ENCODE results near the gene ATP8A2. TPM values are rescaled to one million over a fixed set of nuclear protein-coding genes. Genes with fewer than 3 reads are reported as not detected.
"Not testable (repeated sequence)": the region's sequence is repeated elsewhere in the genome, so short reads cannot be mapped to it uniquely, and the experiment has no call there.

The ATP8A2 gene
- total RNA-seq, 1 experiment from 2014 or later, result not detected

DNA sequence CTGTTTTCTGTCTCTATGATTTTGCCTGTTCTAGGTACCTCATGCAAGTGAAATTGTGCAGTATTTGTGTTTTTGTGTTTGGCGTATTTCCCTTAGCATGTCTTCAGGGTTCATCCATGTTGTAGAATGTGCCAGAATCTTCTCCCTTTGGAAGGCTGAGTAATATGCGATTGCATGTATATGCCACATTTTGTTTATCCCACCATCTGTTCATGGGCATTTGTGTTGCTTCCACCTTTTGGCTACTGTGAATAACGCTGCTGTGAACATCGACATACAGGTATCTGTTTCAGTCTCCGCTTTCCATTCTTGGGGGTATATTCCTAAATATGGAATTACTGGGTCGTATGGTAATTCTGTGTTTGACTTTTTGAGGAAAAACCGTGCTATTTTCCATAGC, 190.0 kb downstream of the ATP8A2 start:
- Histone ChIP-seq H3K9me3 (no peaks in the 10 kb centered on the region), H3K4me3 (no peak overlapping the region), H3K27me3 (peaks cover 2% of the 10 kb centered on the region; the same call in 1 of the 2 replicates), H3K36me3 (no peaks in the 10 kb centered on the region)
- DNase-seq, result no peak

DNA sequence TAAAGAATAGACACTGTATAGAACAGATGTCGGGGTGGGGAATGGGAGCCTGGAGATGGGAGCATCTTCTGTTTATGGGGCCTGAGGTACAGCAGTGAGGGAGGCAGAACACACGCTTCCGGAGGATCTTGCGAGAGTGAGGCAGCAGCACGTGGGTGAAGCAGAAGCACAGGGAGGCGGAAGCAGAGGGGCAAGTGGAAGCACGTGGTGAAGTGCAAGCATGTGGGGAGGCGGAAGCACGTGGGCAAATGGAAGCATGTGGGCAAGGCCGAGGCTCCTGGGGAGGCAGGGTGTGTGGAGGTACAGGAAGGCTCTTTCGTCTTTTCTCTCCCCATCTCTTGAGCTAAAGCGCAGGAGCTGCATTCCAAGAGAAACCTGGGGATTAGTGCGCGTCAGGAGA, 198.4 kb downstream of the ATP8A2 start:
- no peaks in the 10 kb centered on the region for H3K36me3 ChIP-seq
- no peak for DNase-seq
- H3K9me3 ChIP-seq, result no peaks in the 10 kb centered on the region
- H3K27me3 ChIP-seq, result peaks cover 11% of the 10 kb centered on the region
- H3K4me3 ChIP-seq, result no peak overlapping the region

DNA sequence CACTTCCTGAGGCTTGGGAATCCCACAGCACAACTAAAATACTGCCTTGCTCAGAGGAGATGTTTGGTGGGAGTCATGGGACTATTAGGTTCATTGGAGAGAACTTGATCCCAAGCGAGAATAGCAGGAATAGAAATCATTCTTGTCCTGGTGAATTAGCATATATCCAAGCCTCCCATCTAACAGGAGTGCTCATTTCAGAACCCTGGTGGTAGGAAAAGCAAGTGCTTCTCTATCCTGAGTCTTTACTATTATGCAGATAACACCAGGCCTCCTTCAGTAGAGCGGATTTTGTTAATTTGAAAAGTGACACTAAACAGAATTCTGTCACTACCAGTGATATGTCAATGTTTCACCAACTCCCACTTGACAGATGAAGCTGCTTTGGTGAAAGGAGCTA, 199.5 kb downstream of the ATP8A2 start:
- Histone ChIP-seq H3K27me3 (peaks cover 11% of the 10 kb centered on the region), H3K4me3 (no peak overlapping the region), H3K36me3 (no peaks in the 10 kb centered on the region), H3K9me3 (no peaks in the 10 kb centered on the region)
- no peak for DNase-seq

DNA sequence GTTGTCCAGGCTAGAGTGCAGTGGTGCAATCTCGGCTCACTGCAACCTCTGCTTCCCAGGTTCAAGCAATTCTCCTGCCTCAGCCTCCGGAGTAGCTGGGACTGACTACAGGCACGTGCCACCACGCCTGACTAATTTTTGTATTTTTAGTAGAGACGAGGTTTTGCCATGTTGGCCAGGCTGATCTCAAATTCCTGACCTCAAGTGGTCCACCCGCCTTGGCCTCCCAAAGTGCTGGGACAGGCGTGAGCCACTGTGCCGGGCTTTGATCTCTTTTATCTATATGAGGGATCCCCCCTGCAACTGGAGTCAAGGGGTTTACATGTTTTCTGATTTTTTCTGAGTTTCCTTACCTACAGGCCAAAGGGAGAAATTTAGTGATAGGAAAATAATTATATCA, 200.4 kb downstream of the ATP8A2 start:
- not testable (repeated sequence) for H3K9me3 ChIP-seq, H3K4me3 ChIP-seq, H3K36me3 ChIP-seq, DNase-seq
- H3K27me3 ChIP-seq, result peaks cover 14% of the 10 kb centered on the region

DNA sequence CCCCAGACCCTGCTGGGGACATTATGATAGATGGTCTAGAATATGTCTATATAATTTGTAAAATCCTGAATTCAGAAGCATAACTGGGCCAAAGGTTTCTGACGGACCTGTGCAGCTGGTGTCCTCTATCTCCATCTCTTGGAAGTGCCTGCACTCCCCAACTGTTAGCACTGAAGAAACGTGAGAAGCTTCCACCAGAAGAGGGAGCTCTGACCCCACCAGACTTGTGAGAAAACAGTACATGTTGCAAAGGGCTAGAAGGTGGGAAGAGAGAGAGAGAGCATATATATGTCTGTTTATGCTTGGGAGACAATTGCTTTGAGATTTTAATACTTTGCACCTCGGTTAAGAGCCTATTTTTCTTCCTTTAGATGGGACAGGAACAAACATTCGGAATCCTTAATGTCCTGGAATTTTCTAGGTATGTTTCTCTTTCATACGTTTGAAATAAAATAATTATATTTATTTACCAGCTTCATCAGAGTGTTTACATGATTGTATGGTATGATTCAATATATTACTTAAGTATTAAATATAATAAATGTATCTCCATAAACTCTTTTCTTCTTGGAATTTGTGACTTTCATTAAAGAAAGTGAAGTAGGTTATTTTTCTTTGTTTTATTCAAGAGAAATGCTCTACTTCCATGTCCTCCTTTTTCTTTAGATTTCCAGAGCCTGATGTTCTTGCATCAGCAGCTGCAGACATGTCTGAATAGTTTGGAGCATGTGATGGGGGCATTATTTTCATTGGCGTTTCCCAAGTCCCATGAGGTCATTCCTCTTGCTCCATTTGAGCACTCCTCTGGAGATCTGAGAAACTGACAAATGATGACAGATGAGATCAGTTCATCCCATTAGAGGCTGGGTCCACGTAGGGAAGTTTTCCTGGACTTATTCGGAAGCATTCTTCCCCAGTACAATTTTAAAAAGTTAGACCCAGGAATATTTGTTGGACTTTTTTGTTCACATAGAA, 202.9 kb downstream of the ATP8A2 start:
- DNase-seq, result peak; percentile 60
- Histone ChIP-seq H3K9me3 (no peaks in the 10 kb centered on the region), H3K4me3 (no peak overlapping the region), H3K27me3 (peaks cover 15% of the 10 kb centered on the region), H3K36me3 (no peaks in the 10 kb centered on the region)

DNA sequence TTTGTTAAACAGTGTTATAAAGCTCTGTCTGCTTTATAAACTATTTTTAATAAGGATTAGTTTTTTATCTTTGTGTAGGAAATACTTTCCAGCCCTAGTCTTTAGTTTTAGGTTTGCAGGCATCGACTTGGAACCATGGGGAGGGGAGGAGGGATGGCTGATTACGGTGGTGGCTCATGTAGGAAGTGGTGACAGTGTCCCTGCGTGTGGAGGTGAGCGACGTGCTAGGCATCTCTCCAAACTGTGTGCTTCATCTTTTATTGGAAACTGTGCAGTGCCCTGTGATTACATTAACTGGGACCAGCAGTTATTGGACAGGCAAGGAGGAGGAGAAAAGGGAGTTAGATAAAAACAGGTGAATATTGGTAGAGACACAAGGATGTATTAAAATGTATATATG, 203.8 kb downstream of the ATP8A2 start:
- Histone ChIP-seq H3K4me3 (no peak overlapping the region), H3K27me3 (peaks cover 17% of the 10 kb centered on the region), H3K9me3 (no peaks in the 10 kb centered on the region), H3K36me3 (no peaks in the 10 kb centered on the region)
- no peak for DNase-seq

DNA sequence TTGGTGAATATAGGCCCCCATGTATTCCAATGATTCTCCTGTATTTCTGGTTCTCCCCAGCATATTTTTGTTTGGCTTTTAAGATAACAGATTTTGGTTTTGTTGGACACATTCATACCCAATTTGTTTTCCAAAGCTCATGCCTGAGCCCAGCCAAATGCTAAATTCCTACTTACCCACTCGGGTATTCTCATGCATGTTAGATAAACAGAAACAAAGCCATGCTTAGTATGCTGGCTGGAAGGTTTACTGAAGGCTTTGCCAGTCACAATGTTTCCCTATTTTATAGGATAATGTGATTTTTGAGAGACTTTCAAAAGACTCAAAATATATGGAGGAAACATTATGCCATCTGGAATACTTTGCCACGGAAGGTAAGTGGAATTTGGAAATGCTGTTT, 206.8 kb downstream of the ATP8A2 start:
- Histone ChIP-seq H3K36me3 (no peaks in the 10 kb centered on the region), H3K9me3 (no peaks in the 10 kb centered on the region), H3K4me3 (no peak overlapping the region), H3K27me3 (peaks cover 13% of the 10 kb centered on the region)
- DNase-seq, result no peak

DNA sequence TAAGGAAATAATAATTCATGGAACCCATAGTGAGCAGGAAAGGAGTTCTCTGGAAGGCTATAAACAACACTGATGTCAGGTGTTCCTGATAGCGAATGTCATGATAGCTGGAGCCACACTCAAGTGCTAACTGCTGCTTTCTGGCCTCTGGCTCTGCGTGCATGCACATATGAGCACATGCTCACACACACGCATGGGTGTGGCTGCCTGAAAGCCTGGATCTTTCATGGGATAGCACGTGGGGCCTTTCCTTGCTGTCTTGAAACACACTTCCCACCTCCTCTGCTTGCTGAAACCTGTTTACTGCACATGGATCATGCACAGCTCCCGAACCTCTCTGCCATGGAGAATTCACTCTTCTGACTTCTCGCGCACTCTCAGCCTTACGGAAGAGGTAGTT, 207.4 kb downstream of the ATP8A2 start:
- Histone ChIP-seq H3K4me3 (no peak overlapping the region), H3K27me3 (peaks cover 11% of the 10 kb centered on the region), H3K36me3 (no peaks in the 10 kb centered on the region), H3K9me3 (no peaks in the 10 kb centered on the region)
- no peak for DNase-seq

DNA sequence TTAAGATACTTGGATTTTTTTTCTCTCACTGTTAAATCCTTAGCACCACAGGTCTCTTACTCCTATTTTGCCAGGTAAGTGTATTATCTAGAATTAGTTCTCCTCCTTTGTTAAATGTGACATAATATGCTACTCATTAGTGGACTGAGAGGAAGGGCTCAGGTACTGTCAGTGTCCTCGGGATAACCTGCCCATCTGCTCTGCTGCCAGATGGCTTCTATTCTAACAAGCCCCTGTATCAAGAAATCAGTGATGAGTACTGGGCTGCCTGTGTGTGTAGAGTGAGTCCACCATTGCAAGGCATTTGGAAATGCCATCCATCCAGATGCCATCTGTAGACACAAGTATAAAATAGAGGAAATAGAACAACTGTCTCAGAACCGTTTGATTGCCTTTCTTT, 209.6 kb downstream of the ATP8A2 start:
- no peak for DNase-seq
- H3K27me3 ChIP-seq, result peaks cover 19% of the 10 kb centered on the region
- H3K9me3 ChIP-seq, result no peaks in the 10 kb centered on the region
- H3K36me3 ChIP-seq, result no peaks in the 10 kb centered on the region
- H3K4me3 ChIP-seq, result no peak overlapping the region

DNA sequence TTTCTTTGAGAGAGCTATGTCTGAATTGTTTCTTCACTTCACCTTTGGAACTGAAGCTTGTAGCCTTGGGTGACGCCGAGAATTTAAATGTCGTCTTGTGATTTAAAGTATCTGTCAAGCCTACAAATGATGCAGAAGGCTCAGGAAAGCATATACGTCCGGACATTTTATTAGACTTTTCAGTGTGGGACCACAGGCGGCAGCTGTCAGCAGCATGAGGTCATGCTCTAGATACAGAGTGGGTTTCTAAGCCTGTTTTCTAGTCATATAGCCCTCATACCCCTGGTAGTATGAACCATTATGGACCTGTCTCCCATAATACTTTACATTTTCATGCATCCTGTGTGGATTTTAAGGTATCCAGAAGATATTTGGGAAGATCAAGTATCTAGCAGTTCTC, 212.3 kb downstream of the ATP8A2 start:
- Histone ChIP-seq H3K4me3 (no peak overlapping the region), H3K9me3 (no peaks in the 10 kb centered on the region), H3K27me3 (peaks cover 38% of the 10 kb centered on the region), H3K36me3 (no peaks in the 10 kb centered on the region)
- DNase-seq, result no peak

DNA sequence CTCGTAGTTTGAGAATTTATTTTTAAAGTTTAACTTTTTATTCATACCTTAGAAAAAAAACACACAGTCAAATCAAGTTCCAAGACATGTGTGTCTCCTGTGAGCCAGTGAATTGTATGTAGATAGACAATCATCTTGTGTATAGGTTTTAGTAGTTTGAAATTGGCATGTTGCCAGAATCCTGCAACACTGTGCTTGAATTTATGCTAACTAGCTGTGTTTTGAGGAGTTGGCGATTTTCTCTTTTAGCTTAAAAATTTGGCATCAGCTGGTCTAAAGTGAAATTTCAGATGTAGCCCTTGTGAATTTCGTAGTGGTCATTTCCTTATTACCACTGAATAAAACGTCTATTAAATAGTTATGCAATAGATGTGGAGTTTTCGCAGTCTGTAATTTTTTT, 213.2 kb downstream of the ATP8A2 start:
- no peaks in the 10 kb centered on the region for H3K9me3 ChIP-seq
- no peak for DNase-seq

DNA sequence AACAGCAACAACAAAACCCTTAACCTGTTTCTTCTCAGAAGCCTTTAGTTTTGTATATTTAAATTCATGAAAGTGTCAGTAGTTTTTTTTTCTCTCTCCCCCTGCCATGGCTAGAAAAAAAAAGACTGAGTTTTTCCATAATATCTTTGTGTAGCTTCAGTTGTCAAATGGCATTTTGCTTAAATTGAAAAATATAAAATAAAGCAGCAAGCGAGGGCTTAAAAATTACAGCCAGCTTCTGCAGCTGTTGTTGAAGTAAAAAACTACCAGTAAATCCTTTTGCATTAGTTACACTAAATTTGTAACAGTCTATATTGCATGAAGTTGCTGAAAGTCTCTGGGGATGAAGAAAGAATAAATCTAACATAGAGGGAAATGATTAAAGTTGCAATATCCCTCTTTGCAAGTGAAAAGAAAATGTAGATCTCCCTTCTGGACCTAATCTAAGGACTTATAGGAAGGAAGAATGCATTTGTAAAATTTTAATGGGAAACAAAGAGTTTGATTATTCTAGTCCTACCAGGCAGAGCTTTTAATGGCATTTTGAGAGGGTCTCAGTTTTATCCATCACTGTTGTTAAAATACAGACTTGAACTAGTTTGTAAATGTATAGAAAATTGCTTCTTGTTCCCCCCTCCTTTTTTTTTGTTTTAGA, 215.7 kb downstream of the ATP8A2 start:
- peaks cover 42% of the 10 kb centered on the region for H3K27me3 ChIP-seq
- H3K36me3 ChIP-seq, result no peaks in the 10 kb centered on the region
- no peaks in the 10 kb centered on the region for H3K9me3 ChIP-seq
- no peak for DNase-seq
- no peak overlapping the region for H3K4me3 ChIP-seq

More for the DNA sequence above, 213.2 kb downstream of the ATP8A2 start:
- Histone ChIP-seq H3K27me3 (peaks cover 38% of the 10 kb centered on the region), H3K36me3 (no peaks in the 10 kb centered on the region), H3K4me3 (no peak overlapping the region)

DNA sequence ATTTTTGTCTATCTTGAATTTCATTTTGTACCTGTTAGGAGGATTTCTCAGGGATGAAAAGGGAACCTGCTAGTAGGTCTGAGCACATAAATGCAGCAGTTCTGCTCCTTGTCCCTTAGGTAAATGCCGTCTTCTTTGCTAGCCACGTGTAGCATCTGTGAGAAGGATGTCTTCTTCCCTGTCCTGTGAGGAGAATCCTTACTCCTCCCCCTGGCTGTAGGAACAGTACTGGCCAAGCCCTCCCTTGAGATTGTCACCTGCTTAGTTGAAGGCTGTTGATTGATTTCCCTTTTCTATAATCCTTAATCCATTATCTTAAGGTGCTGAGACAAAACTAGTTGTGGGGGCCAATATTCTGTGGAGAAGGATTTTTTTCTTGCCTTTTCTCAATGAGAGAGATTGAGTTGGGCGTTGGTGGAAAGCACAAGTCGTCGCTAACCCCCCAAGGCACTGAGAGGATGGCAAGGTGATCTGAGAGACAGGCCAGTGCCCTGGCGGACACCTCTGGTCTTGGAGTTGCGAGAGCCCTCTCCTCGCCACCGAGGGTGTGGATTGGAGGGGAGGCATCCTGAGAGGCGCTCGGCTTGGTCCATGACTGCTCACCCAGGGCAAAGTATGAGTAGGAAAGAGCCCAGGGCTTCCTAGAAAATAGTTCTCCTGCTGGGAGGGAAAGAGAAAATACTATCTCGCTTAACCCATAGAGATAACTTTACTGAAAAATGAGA, 216.7 kb downstream of the ATP8A2 start:
- peaks cover 46% of the 10 kb centered on the region for H3K27me3 ChIP-seq
- DNase-seq, result no peak
- no peaks in the 10 kb centered on the region for H3K36me3 ChIP-seq
- H3K4me3 ChIP-seq, result no peak overlapping the region
- no peaks in the 10 kb centered on the region for H3K9me3 ChIP-seq

DNA sequence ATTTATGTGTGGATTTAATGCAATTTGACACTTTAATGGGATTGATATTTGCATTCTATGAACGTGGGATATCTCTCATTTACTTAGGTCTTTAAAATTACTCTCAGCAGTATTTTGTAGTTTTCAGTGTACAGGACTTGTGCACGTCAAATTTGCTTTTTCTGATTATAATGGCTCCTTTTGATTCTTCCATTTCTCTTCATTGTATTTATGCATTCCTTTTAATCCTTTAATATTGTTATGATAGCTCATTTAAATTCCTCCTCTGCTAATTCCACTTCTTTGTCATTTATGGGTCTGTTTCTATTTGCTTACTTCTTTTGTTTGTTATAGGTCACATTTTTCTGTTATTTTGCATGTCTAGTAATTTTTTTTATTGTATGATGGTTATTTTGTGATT, 226.6 kb downstream of the ATP8A2 start:
- Histone ChIP-seq H3K9me3 (no peaks in the 10 kb centered on the region), H3K4me3 (no peak overlapping the region), H3K36me3 (no peaks in the 10 kb centered on the region), H3K27me3 (peaks cover 20% of the 10 kb centered on the region; the same call in 1 of the 2 replicates)
- DNase-seq, result no peak

DNA sequence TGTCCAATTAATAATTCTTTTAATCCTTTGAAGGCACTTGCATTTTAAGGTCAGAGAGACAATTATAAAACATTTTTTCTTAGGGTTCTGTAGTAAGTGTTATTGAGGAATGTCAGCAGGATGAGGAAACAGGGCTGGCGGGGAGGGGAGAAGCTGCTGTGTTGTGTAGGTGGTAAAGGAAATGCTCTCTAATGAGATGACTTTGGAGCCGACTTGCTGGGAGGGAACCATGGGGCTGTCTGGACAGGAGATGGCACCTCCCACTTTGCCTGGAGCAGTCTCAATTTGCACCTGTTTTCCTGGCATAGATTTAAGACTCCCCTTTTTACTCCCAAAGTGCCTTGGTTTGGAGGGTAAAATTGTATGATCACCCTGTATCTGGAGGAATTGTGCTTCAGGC, 230.4 kb downstream of the ATP8A2 start:
- H3K4me3 ChIP-seq, result no peak overlapping the region
- H3K36me3 ChIP-seq, result no peaks in the 10 kb centered on the region
- H3K27me3 ChIP-seq, result peaks cover 18% of the 10 kb centered on the region; the same call in 1 of the 2 replicates
- DNase-seq, result no peak
- H3K9me3 ChIP-seq, result no peaks in the 10 kb centered on the region

DNA sequence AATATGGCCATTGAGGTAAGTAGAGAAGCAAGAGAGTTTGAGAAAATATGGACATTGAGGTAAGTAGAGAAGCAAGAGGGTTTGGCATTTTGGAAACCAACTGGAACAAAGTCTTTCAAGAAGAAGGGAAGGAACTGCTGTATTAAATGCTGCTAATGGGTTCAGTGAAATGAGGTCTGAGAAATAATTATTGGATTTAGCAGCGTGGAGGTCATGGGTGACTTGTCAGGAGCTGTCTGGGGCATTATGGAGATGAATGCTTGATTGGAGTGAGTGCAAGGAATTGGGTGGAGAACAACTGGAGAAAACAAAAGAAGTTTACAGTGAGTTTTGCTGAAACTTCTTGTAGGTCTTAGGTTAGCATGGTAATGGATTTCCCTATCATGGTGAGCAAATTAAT, 232.3 kb downstream of the ATP8A2 start:
- no peak overlapping the region for H3K4me3 ChIP-seq
- H3K36me3 ChIP-seq, result no peaks in the 10 kb centered on the region
- DNase-seq, result no peak

DNA sequence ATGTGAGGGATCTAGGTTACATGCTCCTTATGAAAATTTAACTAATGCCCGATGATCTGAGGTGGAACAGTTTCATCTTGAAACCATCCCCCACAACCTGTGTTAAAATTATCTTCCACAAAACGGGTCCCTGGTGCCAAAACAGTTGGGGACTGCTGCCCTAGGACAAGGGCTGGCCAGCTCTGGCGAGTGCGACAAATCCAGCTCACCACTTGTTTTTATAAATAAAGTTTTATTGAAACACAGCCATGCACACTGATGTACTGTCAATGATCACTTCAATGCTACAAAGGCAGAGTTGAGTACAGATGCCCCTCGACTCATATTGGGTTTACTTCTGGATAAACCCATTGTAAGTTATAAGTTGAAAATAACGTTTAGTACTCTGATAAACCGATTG, 235.3 kb downstream of the ATP8A2 start:
- Histone ChIP-seq H3K9me3 (no peaks in the 10 kb centered on the region), H3K36me3 (no peaks in the 10 kb centered on the region), H3K4me3 (no peak overlapping the region), H3K27me3 (peaks cover 6% of the 10 kb centered on the region; the same call in 1 of the 2 replicates)
- no peak for DNase-seq

More for the DNA sequence above, 232.3 kb downstream of the ATP8A2 start:
- H3K27me3 ChIP-seq, result peaks cover 11% of the 10 kb centered on the region; the same call in 1 of the 2 replicates
- H3K9me3 ChIP-seq, result no peaks in the 10 kb centered on the region

Data from MG63 (cell line).